Esophagus squamous epithelium (tissue), 4 donors: ENCODE measurements around the gene TERT.

Experiments used
- CTCF ChIP-seq, 6 experiments: fragments of 450-650 bp in 4 of 6; fragments of 200-600 bp in 2 of 6; sonication (generic) in 2 of 6; IDR thresholded peaks; one replicate each; pipeline ENCODE4 v1.5.1; 2016 to 2019; ENCODE audit warnings: antibody characterized with exemption in 6 of 6, mild to moderate bottlenecking in 4 of 6, moderate library complexity in 4 of 6
- POLR2A ChIP-seq, 4 donors: fragments of 450-650 bp; IDR thresholded peaks; one replicate each; pipeline ENCODE4 v1.6.1; 2017; ENCODE audit warnings: antibody characterized with exemption in 4 of 4, mild to moderate bottlenecking in 4 of 4, moderate library complexity in 3 of 4

- TF ChIP-seq CTCF (IDR thresholded peaks at IDR 0.05) = no peak
- TF ChIP-seq POLR2A (IDR thresholded peaks at IDR 0.05) = no peak
These were observed 66.7 kb downstream of the TERT start for GRCh38 chr5:1228120-1228519.
